Hepatocyte (in vitro differentiated cells): ENCODE measurements around the gene ZSCAN5A. TPM values are rescaled to one million over a fixed set of nuclear protein-coding genes. Genes with fewer than 3 reads are reported as not detected.

ENCODE experiments used
- DNase-seq: peaks from one replicate; pipeline ENCODE4 v3.0.0-alpha.2; 2016; ENCODE audit warnings: low spot score
- H2AFZ ChIP-seq: fragments of 200-600 bp; sonication (generic); 2 replicates; pipeline ENCODE4 v1.6.0; 2016; ENCODE audit warnings: antibody characterized with exemption, mild to moderate bottlenecking
- H3K27ac ChIP-seq: fragments of 200-600 bp; sonication (generic); 2 replicates; pipeline ENCODE4 v1.5.1; 2016; ENCODE audit warnings: mild to moderate bottlenecking
- H3K27me3 ChIP-seq: fragments of 200-600 bp; sonication (generic); 2 replicates; pipeline ENCODE4 v1.6.1; 2016
- H3K36me3 ChIP-seq: fragments of 200-600 bp; sonication (generic); replicated peaks from 2 replicates; pipeline ENCODE4 v1.5.1; 2016; ENCODE audit warnings: low read depth; ENCODE audit not compliant: insufficient read depth
- H3K4me1 ChIP-seq: fragments of 200-600 bp; sonication (generic); 2 replicates; pipeline ENCODE4 v1.5.1; 2016; ENCODE audit warnings: mild to moderate bottlenecking, moderate library complexity; ENCODE audit not compliant: insufficient read depth
- H3K4me2 ChIP-seq: fragments of 200-600 bp; sonication (generic); 2 replicates; pipeline ENCODE4 v1.6.0; 2016
- H3K4me3 ChIP-seq: fragments of 200-600 bp; sonication (generic); 2 replicates; pipeline ENCODE4 v1.5.1; 2016; ENCODE audit warnings: mild to moderate bottlenecking
- H3K79me2 ChIP-seq: fragments of 200-600 bp; sonication (generic); 2 replicates; pipeline ENCODE4 v1.6.0; 2017; ENCODE audit warnings: mild to moderate bottlenecking
- H3K9me2 ChIP-seq: fragments of 200-600 bp; sonication (generic); replicated peaks from 2 replicates; pipeline ENCODE4 v1.6.0; 2017; ENCODE audit warnings: mild to moderate bottlenecking; ENCODE audit not compliant: insufficient read depth
- H3K9me3 ChIP-seq: fragments of 200-600 bp; sonication (generic); 2 replicates; pipeline ENCODE4 v1.5.1; 2016; ENCODE audit warnings: low read depth, mild to moderate bottlenecking
- H4K20me1 ChIP-seq: fragments of 200-600 bp; sonication (generic); 2 replicates; pipeline ENCODE4 v1.6.0; 2016; ENCODE audit warnings: mild to moderate bottlenecking; ENCODE audit not compliant: insufficient read depth, poor library complexity, severe bottlenecking
- CTCF ChIP-seq: fragments of 200-600 bp; sonication (generic); IDR thresholded peaks from 2 replicates; pipeline ENCODE4 v1.5.1; 2016; ENCODE audit warnings: antibody characterized with exemption, mild to moderate bottlenecking; ENCODE audit not compliant: poor library complexity
- EZH2 ChIP-seq: fragments of 200-600 bp; sonication (generic); IDR thresholded peaks from 2 replicates; pipeline ENCODE4 v1.6.1; 2016; ENCODE audit warnings: antibody characterized with exemption, mild to moderate bottlenecking, borderline replicate concordance
- EZH2phosphoT487 ChIP-seq: fragments of 200-600 bp; sonication (generic); IDR thresholded peaks from one replicate; pipeline ENCODE4 v1.6.1; 2018; ENCODE audit warnings: antibody characterized with exemption, mild to moderate bottlenecking, low read depth, moderate library complexity; ENCODE audit not compliant: unreplicated experiment, severe bottlenecking
- WGBS: methylation state at CpG from one replicate; pipeline ENCODE4 v1.1.6; 2016; ENCODE audit warnings: low lambda C conversion rate; ENCODE audit errors: missing lambda C conversion rate; 5-methylcytosine and 5-hydroxymethylcytosine counted together
- polyA plus RNA-seq: library from polyadenylated mRNA; unstranded; fragments of >200 nt; fragmentation: Nextera tagmentation; extraction: Ambion mirVana; gene quantifications from 2 replicates; pipeline ENCODE4 v1.2.1, GENCODE V29; 2016
- total RNA-seq: library from RNA; depleted of rRNA; stranded (reverse); fragments of >200 nt; gene quantifications from 2 replicates; pipeline ENCODE4 v1.2.3, GENCODE V29; 2014

ZSCAN5A gene
- total and polyA plus RNA-seq, 2 experiments from 2014 or later, result 7.3 to 10.6 TPM

- no peak overlapping the region for H3K4me2 ChIP-seq
- no peak for TF ChIP-seq EZH2phosphoT487
- no peak for TF ChIP-seq EZH2
- TF ChIP-seq CTCF, result no peak
- no peaks in the 10 kb centered on the region for H3K79me2 ChIP-seq
- no peaks in the 10 kb centered on the region for H3K9me3 ChIP-seq
- no peaks in the 10 kb centered on the region for H3K36me3 ChIP-seq
- no peaks in the 10 kb centered on the region for H3K9me2 ChIP-seq
- WGBS, result 95% methylated on average over 3 of the region's 3 CpGs
- H3K4me3 ChIP-seq, result no peak overlapping the region
- H3K4me1 ChIP-seq, result no peaks in the 10 kb centered on the region
- H3K27ac ChIP-seq, result no peak overlapping the region
- H2AFZ ChIP-seq, result no peak overlapping the region
- H3K27me3 ChIP-seq, result no peaks in the 10 kb centered on the region
- no peak for DNase-seq
- no peaks in the 10 kb centered on the region for H4K20me1 ChIP-seq
Observed at GRCh38 chr19:56297010-56297409, 17.6 kb downstream of the ZSCAN5A start.

- no peak overlapping the region for H3K27ac ChIP-seq
- H3K36me3 ChIP-seq, result no peaks in the 10 kb centered on the region
- H3K4me2 ChIP-seq, result no peak overlapping the region
- 95% methylated on average over 22 of the region's 22 CpGs for WGBS
- H3K4me1 ChIP-seq, result no peaks in the 10 kb centered on the region
- TF ChIP-seq EZH2phosphoT487 (no peak), EZH2 (no peak), CTCF (no peak)
- H3K27me3 ChIP-seq, result no peaks in the 10 kb centered on the region
- H2AFZ ChIP-seq, result no peak overlapping the region
- no peaks in the 10 kb centered on the region for H3K9me2 ChIP-seq
- no peak overlapping the region for H3K4me3 ChIP-seq
- no peaks in the 10 kb centered on the region for H3K79me2 ChIP-seq
- no peaks in the 10 kb centered on the region for H4K20me1 ChIP-seq
- no peak for DNase-seq
- no peaks in the 10 kb centered on the region for H3K9me3 ChIP-seq
Observed at GRCh38 chr19:56295531-56296455, 18.8 kb downstream of the ZSCAN5A start.

- Histone ChIP-seq H3K9me3 (no peaks in the 10 kb centered on the region), H3K4me3 (no peak overlapping the region), H3K27ac (no peak overlapping the region), H4K20me1 (no peaks in the 10 kb centered on the region), H2AFZ (no peak overlapping the region), H3K27me3 (no peaks in the 10 kb centered on the region), H3K9me2 (no peaks in the 10 kb centered on the region), H3K4me1 (no peaks in the 10 kb centered on the region), H3K79me2 (no peaks in the 10 kb centered on the region), H3K36me3 (no peaks in the 10 kb centered on the region), H3K4me2 (no peak overlapping the region)
- no peak for TF ChIP-seq EZH2
- TF ChIP-seq CTCF, result no peak
- no peak for TF ChIP-seq EZH2phosphoT487
- DNase-seq, result no peak
- WGBS, result 91% methylated on average over 4 of the region's 4 CpGs
Observed at GRCh38 chr19:56294549-56294948, 20.1 kb downstream of the ZSCAN5A start.
